PC-3 (cell line): Measurements from ENCODE around the gene TNS3.

Experiments used
- CTCF ChIP-seq: fragments of 300-600 bp; sonication (generic); conservative IDR thresholded peaks from 2 replicates; pipeline ENCODE4 v1.5.1; 2017; ENCODE audit warnings: antibody characterized with exemption, low read depth, mild to moderate bottlenecking, low read length
- EZH2 ChIP-seq: fragments of 300-600 bp; sonication (generic); IDR thresholded peaks from one replicate; pipeline ENCODE4 v1.6.1; 2017; ENCODE audit warnings: antibody characterized with exemption, mild to moderate bottlenecking, low read length; ENCODE audit not compliant: unreplicated experiment

- TF ChIP-seq CTCF (no peak), EZH2 (no peak)
Observed at GRCh38 chr7:47501406-47501805, 80.5 kb downstream of the TNS3 start.
